Measurements from ENCODE around the gene RHOJ. TPM values are rescaled to one million over a fixed set of nuclear protein-coding genes. Genes with fewer than 3 reads are reported as not detected.

RHOJ gene
- total and polyA plus RNA-seq, 2 donors (not counting 1 experiment from before 2014, with no cell fraction given) = not detected

- Mint-ChIP-seq H3K9me3 (ENCODE audit: insufficient read depth) (peaks cover 2% of the 10 kb centered on the region), H3K4me1 (no peaks in the 10 kb centered on the region), H3K27me3 (peaks cover 8% of the 10 kb centered on the region), H3K4me3 (no peak overlapping the region), H3K27ac (no peak overlapping the region)
- Histone ChIP-seq H4K20me1 (ENCODE audit: control insufficient read depth, insufficient read depth, low read length, poor library complexity, severe bottlenecking) (no peaks in the 10 kb centered on the region), H2AFZ (ENCODE audit: insufficient read depth, low read depth, low read length, poor library complexity, severe bottlenecking) (no peak overlapping the region), H3K4me3 (ENCODE audit: control extremely low read depth in 1 of 5, extremely low read depth in 1 of 5, insufficient read depth in 1 of 5, low read depth in 2 of 5, low read length in 4 of 5) (no peak overlapping the region), H3K9ac (ENCODE audit: low read length) (no peak overlapping the region), H3K27ac (ENCODE audit: low read length in 2 of 2) (no peak overlapping the region), H3K4me1 (ENCODE audit: control insufficient read depth in 2 of 2, insufficient read depth in 2 of 2, low read length in 2 of 2) (no peaks in the 10 kb centered on the region), H3K27me3 (replicated peaks in 1 of 4; ENCODE audit: control extremely low read depth in 1 of 4, control insufficient read depth in 3 of 4, insufficient read depth in 4 of 4, low read length in 3 of 4) (no peaks in the 10 kb centered on the region), H3K4me2 (replicated peaks; ENCODE audit: low read depth, low read length, poor library complexity, severe bottlenecking) (no peak overlapping the region), H3K79me2 (ENCODE audit: control insufficient read depth, insufficient read depth, low read length) (no peaks in the 10 kb centered on the region), H3K9me3 (ENCODE audit: control extremely low read depth in 1 of 3, control insufficient read depth in 2 of 3, insufficient read depth in 1 of 3, low read length in 2 of 3) (no peaks in the 10 kb centered on the region), H3K36me3 (replicated peaks in 1 of 2; ENCODE audit: control extremely low read depth in 1 of 2, control insufficient read depth in 1 of 2, extremely low read depth in 1 of 2, insufficient read depth in 2 of 2, low read length in 1 of 2) (no peaks in the 10 kb centered on the region)
- DNase-seq = no peak
- 100% methylated on average over 1 of the region's 1 CpG for WGBS (ENCODE audit: insufficient coverage)
- CTCF ChIA-PET = no interaction called here
- POLR2A ChIA-PET = no interaction called here
- no peak for ATAC-seq (ENCODE audit: low read depth)
- TF ChIP-seq CTCF (IDR thresholded peaks at IDR 0.05) = no peak
- no peak for TF ChIP-seq EZH2 (IDR thresholded peaks at IDR 0.05; ENCODE audit: borderline replicate concordance, insufficient read depth, low read depth, low read length, poor library complexity, severe bottlenecking)
- intact Hi-C loops (cut with micrococcal nuclease) = no loop called here
These were observed 6.6 kb downstream of the RHOJ start for GRCh38 chr14:63210812-63211211.

GRCh38 chr14:63212209-63212608 lies 8.0 kb downstream of the RHOJ start:
- Histone ChIP-seq H2AFZ (ENCODE audit: insufficient read depth, low read depth, low read length, poor library complexity, severe bottlenecking) (no peak overlapping the region), H3K9ac (ENCODE audit: low read length) (no peak overlapping the region), H3K9me3 (ENCODE audit: control extremely low read depth in 1 of 3, control insufficient read depth in 2 of 3, insufficient read depth in 1 of 3, low read length in 2 of 3) (no peaks in the 10 kb centered on the region), H3K4me1 (ENCODE audit: control insufficient read depth in 2 of 2, insufficient read depth in 2 of 2, low read length in 2 of 2) (no peaks in the 10 kb centered on the region), H3K27ac (ENCODE audit: low read length in 2 of 2) (no peak overlapping the region), H3K4me3 (ENCODE audit: control extremely low read depth in 1 of 5, extremely low read depth in 1 of 5, insufficient read depth in 1 of 5, low read depth in 2 of 5, low read length in 4 of 5) (no peak overlapping the region), H3K4me2 (replicated peaks; ENCODE audit: low read depth, low read length, poor library complexity, severe bottlenecking) (no peak overlapping the region), H3K27me3 (replicated peaks in 1 of 4; ENCODE audit: control extremely low read depth in 1 of 4, control insufficient read depth in 3 of 4, insufficient read depth in 4 of 4, low read length in 3 of 4) (no peaks in the 10 kb centered on the region), H3K79me2 (ENCODE audit: control insufficient read depth, insufficient read depth, low read length) (no peaks in the 10 kb centered on the region), H4K20me1 (ENCODE audit: control insufficient read depth, insufficient read depth, low read length, poor library complexity, severe bottlenecking) (no peaks in the 10 kb centered on the region), H3K36me3 (replicated peaks in 1 of 2; ENCODE audit: control extremely low read depth in 1 of 2, control insufficient read depth in 1 of 2, extremely low read depth in 1 of 2, insufficient read depth in 2 of 2, low read length in 1 of 2) (no peaks in the 10 kb centered on the region)
- H3K27ac Mint-ChIP-seq = no peak overlapping the region
- intact Hi-C loops (cut with micrococcal nuclease) = no loop called here
- WGBS (ENCODE audit: insufficient coverage) = 100% methylated on average over 1 of the region's 2 CpGs
- H3K9me3 Mint-ChIP-seq (ENCODE audit: insufficient read depth) = peaks cover 2% of the 10 kb centered on the region
- TF ChIP-seq CTCF (IDR thresholded peaks at IDR 0.05) (no peak), EZH2 (IDR thresholded peaks at IDR 0.05; ENCODE audit: borderline replicate concordance, insufficient read depth, low read depth, low read length, poor library complexity, severe bottlenecking) (no peak)
- peaks cover 8% of the 10 kb centered on the region for H3K27me3 Mint-ChIP-seq
- ChIA-PET CTCF (no interaction called here), POLR2A (no interaction called here)
- no peak for ATAC-seq (ENCODE audit: low read depth)
- DNase-seq = no peak
- no peaks in the 10 kb centered on the region for H3K4me1 Mint-ChIP-seq
- H3K4me3 Mint-ChIP-seq = no peak overlapping the region
